ENCODE measurements around the gene KRTAP5-5. TPM values are rescaled to one million over a fixed set of nuclear protein-coding genes. Genes with fewer than 3 reads are reported as not detected.

KRTAP5-5 gene
- total and polyA plus RNA-seq, 2 of the 13 experiments (the other 11 are each of a cell fraction or from before 2014, with no cell fraction given): not detected

DNA sequence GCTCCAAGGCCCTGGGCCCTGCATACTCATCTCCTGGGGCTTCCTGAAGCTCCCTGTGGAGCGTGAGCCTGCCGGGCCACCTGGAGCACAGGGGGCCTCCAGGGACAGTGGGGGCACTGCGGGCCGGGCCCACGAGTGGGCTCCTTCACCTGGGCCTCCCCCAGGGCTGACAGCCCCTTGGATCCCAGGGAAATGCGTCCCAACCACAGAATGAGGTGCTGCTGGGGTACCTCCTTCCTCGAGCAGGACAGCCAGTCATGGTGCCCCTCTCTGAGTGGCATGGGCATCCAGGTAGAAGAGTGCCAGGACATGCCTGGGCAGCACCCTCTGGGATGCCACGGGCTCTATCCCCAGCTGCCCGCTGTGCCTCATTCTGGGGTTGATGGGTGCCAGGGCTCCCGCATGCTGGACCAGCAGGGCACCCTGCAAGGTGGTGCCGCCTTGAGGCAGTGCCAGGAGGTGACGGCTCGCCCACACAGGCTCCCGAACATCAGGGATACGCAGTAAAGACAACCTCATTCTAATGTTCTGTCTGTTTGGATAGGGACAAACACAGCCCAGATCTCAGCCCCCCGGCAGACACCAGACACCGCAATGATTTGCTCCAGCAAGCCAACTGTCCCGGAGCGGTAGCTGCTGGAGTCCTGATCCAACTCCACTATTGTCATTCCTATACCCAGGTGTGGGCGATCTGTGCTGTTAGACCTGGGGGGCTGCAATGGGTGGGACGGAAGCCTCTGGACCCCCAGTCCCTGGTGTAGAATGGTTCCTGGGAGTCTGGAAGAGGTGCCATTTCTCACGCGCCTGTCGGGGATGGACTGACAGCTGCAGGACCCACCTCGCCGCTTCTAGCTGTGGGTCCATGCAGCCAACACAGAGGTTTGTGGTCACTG is 25.8 kb downstream of the KRTAP5-5 start (continued):
- TF ChIP-seq, protein P1, sequence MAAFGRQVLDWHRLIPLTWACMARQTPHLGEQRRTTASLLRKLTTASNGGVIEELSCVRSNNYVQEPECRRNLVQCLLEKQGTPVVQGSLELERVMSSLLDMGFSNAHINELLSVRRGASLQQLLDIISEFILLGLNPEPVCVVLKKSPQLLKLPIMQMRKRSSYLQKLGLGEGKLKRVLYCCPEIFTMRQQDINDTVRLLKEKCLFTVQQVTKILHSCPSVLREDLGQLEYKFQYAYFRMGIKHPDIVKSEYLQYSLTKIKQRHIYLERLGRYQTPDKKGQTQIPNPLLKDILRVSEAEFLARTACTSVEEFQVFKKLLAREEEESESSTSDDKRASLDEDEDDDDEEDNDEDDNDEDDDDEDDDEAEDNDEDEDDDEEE (CRISPR knock-in tag; IDR thresholded peaks at IDR 0.05): 0 out of 2 replicates have a peak, but pooled peaks have one; percentile 42
- TF ChIP-seq ZNF776 (CRISPR knock-in tag; IDR thresholded peaks at IDR 0.05): 0 out of 2 replicates have a peak, but pooled peaks have one; percentile 31
- TF ChIP-seq ARID2 (CRISPR knock-in tag; IDR thresholded peaks at IDR 0.05; ENCODE audit: borderline replicate concordance): no peak
- TF ChIP-seq, protein P2, sequence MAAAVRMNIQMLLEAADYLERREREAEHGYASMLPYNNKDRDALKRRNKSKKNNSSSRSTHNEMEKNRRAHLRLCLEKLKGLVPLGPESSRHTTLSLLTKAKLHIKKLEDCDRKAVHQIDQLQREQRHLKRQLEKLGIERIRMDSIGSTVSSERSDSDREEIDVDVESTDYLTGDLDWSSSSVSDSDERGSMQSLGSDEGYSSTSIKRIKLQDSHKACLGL (CRISPR knock-in tag; IDR thresholded peaks at IDR 0.05): 0 out of 2 replicates have a peak, but pooled peaks have one; percentile 25
- TF ChIP-seq MAZ (IDR thresholded peaks at IDR 0.05; ENCODE audit: borderline replicate concordance, low read depth, low read length): no peak
- TF ChIP-seq MAZ (CRISPR knock-in tag; IDR thresholded peaks at IDR 0.05; ENCODE audit: low read depth): 0 out of 2 replicates have a peak, but pooled peaks have one; percentile 19

DNA sequence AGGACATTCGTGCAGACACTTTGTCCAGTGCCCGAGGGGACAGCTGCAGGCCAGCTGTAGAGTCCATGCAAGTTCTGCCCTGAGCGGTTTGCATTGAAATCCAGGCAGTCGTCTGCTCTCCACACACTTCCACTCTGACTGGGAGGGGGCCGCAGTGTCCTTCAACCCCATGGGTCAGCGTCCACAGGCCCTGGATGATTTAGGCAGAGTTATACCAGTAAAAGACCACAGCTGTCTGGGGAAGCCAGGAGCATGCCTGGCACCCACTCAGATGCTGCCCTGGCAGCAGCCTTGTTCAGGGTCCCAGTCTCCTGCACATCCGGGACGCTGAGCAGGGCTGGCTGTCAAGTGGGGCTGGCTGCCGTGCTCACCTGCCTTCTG is 26.5 kb downstream of the KRTAP5-5 start:
- no peaks in the 10 kb centered on the region for H3K9me3 ChIP-seq (ENCODE audit: low read length)
- H3K27me3 ChIP-seq (ENCODE audit: control insufficient read depth in 1 of 2, insufficient read depth in 2 of 2, low read length in 2 of 2): no peaks in the 10 kb centered on the region
- H3K9ac ChIP-seq (ENCODE audit: insufficient read depth, low read depth, low read length): no peak overlapping the region
- H4K20me1 ChIP-seq (ENCODE audit: insufficient read depth, low read length): no peaks in the 10 kb centered on the region
- H3K4me1 ChIP-seq (ENCODE audit: insufficient read depth, low read length): peaks cover 92% of the 10 kb centered on the region
- DNase-seq (ENCODE audit: low spot score) (no peak), FAIRE-seq (no peak), ATAC-seq (no peak)
- POLR2A ChIA-PET: no interaction called here
- 97% methylated on average over 3 of the region's 9 CpGs for WGBS (ENCODE audit: low lambda C conversion rate)
- H3K27ac ChIP-seq (ENCODE audit: extremely low read length, insufficient read depth, low read length): peak overlapping the region; percentile 65
- intact Hi-C loops (cut with micrococcal nuclease; ENCODE audit: unreplicated experiment): no loop called here
- H2AFZ ChIP-seq (ENCODE audit: low read length): no peak overlapping the region
- H3K36me3 ChIP-seq (replicated peaks in 1 of 2; ENCODE audit: control insufficient read depth in 1 of 2, insufficient read depth in 2 of 2, low read length in 2 of 2): no peaks in the 10 kb centered on the region
- TF ChIP-seq ZFY (CRISPR knock-in tag; IDR thresholded peaks at IDR 0.05): peak; percentile 18; the same call in 1 of the 2 replicates
- no peak for TF ChIP-seq HES4 (CRISPR knock-in tag; IDR thresholded peaks at IDR 0.05; ENCODE audit: borderline replicate concordance)
- no TSS peak for BruUV-seq (replicated peaks)
- no peak overlapping the region for H3K4me3 ChIP-seq (replicated peaks in 1 of 3; ENCODE audit: insufficient read depth in 1 of 3, low read depth in 2 of 3, low read length in 3 of 3)
- no peaks in the 10 kb centered on the region for H3K79me2 ChIP-seq (ENCODE audit: insufficient read depth, low read length)
- CTCF ChIA-PET (ENCODE audit: low intra/inter-chr PET ratio, low total read pairs): no interaction called here
- in situ Hi-C loops (cut with HindIII; ENCODE audit: extremely low pct_ligation_motif_present, low pct_unique_long_range_greater_than_20kb): loop anchor here (5.0 kb wide), 3 partner anchors 36 to 496 kb away; partner anchors contain the start of gene SYT8
- no peak overlapping the region for H3K4me2 ChIP-seq (ENCODE audit: low read depth, low read length)
